HepG2 (cell line): ENCODE results near the gene GABRG3. TPM values are rescaled to one million over a fixed set of nuclear protein-coding genes. Genes with fewer than 3 reads are reported as not detected.

ENCODE experiments used
- ELF4 ChIP-seq: sonication (generic); formaldehyde crosslinking; IDR thresholded peaks from 2 replicates; pipeline ENCODE4 v1.5.0; 2020; ENCODE audit warnings: missing genetic modification reagents, mild to moderate bottlenecking, moderate library complexity, borderline replicate concordance
- NR2C2 ChIP-seq: sonication (generic); formaldehyde crosslinking; IDR thresholded peaks from 2 replicates; pipeline ENCODE4 v1.4.0; 2020; ENCODE audit warnings: missing genetic modification reagents, mild to moderate bottlenecking, moderate library complexity, borderline replicate concordance
- SP2 ChIP-seq: sonication (generic); formaldehyde crosslinking; IDR thresholded peaks from 2 replicates; pipeline ENCODE4 v1.5.1; 2020; ENCODE audit warnings: mild to moderate bottlenecking, missing genetic modification reagents
- TARDBP ChIP-seq: sonication (generic); formaldehyde crosslinking; IDR thresholded peaks from 2 replicates; pipeline ENCODE4 v1.8.0; 2022; ENCODE audit warnings: mild to moderate bottlenecking, missing genetic modification reagents
- ZNF501 ChIP-seq: sonication (generic); formaldehyde crosslinking; IDR thresholded peaks from 2 replicates; pipeline ENCODE4 v1.5.1; 2020; ENCODE audit warnings: mild to moderate bottlenecking, moderate library complexity, missing genetic modification reagents
- polyA plus RNA-seq, 8 experiments: library from polyadenylated mRNA; depleted of rRNA in 3 of 8; stranded (reverse) in 7 of 8; unstranded in 1 of 8; fragments of >200 nt; fragmentation: Illumina TruSeq in 4 of 8; extraction: Trizol in 4 of 8; gene quantifications; 2 replicates each; pipeline versions ENCODE4 v1.2.1 to v1.2.3, GENCODE V29; 2011 to 2016; ENCODE audit warnings: low read depth in 4 of 8, missing spikeins in 1 of 8, mixed read lengths in 1 of 8; ENCODE audit not compliant: insufficient read depth in 1 of 8
- total RNA-seq, 5 experiments: library from RNA; depleted of rRNA; stranded (reverse); fragments of >200 nt; fragmentation: Illumina TruSeq; extraction: Trizol; gene quantifications; 2 replicates each; pipeline ENCODE4 v1.2.3, GENCODE V29; 2016; ENCODE audit warnings: low read depth in 1 of 5
- TF ChIP-seq, protein P1 (sequence below): sonication (generic); formaldehyde crosslinking; IDR thresholded peaks from 2 replicates; pipeline ENCODE4 v1.4.0; 2020; ENCODE audit warnings: mild to moderate bottlenecking, missing genetic modification reagents
- TF ChIP-seq, protein P2 (sequence below): sonication (generic); formaldehyde crosslinking; IDR thresholded peaks from 2 replicates; pipeline ENCODE4 v1.4.0; 2020; ENCODE audit warnings: missing genetic modification reagents
- TF ChIP-seq, protein P3 (sequence below): sonication (generic); formaldehyde crosslinking; IDR thresholded peaks from 2 replicates; pipeline ENCODE4 v1.8.0; 2022; ENCODE audit warnings: missing genetic modification reagents, mild to moderate bottlenecking, borderline replicate concordance
- TF ChIP-seq, protein P4 (sequence below): sonication (generic); formaldehyde crosslinking; IDR thresholded peaks from 2 replicates; pipeline ENCODE4 v1.4.0; 2020; ENCODE audit warnings: missing genetic modification reagents, borderline replicate concordance

The GABRG3 gene
- total and polyA plus RNA-seq, 2 of the 13 experiments (the other 11 are each of a cell fraction or from before 2014, with no cell fraction given) = not detected

DNA sequence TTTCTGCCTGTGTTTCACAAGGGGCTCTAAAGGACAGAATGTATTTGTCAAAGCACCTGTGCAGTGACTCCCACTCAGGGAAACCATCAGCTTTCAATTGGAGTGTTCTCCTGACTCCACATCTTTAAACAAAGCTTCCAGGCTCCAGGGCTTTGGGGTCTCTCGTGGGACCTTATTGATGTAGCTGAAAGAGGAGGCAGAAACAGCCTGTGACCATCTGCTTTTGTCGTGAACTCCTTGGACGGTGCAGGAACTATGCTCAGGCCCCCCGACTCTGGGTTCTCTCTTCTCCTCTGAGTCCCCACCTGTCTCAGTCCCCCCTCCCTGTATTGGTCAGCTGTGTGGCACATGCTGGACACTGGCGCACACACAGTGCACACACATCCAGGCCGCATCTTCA, 486.8 kb downstream of the GABRG3 start (continued):
- TF ChIP-seq, protein P1, sequence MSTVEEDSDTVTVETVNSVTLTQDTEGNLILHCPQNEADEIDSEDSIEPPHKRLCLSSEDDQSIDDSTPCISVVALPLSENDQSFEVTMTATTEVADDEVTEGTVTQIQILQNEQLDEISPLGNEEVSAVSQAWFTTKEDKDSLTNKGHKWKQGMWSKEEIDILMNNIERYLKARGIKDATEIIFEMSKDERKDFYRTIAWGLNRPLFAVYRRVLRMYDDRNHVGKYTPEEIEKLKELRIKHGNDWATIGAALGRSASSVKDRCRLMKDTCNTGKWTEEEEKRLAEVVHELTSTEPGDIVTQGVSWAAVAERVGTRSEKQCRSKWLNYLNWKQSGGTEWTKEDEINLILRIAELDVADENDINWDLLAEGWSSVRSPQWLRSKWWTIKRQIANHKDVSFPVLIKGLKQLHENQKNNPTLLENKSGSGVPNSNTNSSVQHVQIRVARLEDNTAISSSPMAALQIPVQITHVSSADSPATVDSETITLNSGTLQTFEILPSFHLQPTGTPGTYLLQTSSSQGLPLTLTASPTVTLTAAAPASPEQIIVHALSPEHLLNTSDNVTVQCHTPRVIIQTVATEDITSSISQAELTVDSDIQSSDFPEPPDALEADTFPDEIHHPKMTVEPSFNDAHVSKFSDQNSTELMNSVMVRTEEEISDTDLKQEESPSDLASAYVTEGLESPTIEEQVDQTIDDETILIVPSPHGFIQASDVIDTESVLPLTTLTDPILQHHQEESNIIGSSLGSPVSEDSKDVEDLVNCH (CRISPR knock-in tag) = no peak
- TF ChIP-seq SP2 (CRISPR knock-in tag) = no peak
- no peak for TF ChIP-seq TARDBP (CRISPR knock-in tag)
- TF ChIP-seq, protein P2, sequence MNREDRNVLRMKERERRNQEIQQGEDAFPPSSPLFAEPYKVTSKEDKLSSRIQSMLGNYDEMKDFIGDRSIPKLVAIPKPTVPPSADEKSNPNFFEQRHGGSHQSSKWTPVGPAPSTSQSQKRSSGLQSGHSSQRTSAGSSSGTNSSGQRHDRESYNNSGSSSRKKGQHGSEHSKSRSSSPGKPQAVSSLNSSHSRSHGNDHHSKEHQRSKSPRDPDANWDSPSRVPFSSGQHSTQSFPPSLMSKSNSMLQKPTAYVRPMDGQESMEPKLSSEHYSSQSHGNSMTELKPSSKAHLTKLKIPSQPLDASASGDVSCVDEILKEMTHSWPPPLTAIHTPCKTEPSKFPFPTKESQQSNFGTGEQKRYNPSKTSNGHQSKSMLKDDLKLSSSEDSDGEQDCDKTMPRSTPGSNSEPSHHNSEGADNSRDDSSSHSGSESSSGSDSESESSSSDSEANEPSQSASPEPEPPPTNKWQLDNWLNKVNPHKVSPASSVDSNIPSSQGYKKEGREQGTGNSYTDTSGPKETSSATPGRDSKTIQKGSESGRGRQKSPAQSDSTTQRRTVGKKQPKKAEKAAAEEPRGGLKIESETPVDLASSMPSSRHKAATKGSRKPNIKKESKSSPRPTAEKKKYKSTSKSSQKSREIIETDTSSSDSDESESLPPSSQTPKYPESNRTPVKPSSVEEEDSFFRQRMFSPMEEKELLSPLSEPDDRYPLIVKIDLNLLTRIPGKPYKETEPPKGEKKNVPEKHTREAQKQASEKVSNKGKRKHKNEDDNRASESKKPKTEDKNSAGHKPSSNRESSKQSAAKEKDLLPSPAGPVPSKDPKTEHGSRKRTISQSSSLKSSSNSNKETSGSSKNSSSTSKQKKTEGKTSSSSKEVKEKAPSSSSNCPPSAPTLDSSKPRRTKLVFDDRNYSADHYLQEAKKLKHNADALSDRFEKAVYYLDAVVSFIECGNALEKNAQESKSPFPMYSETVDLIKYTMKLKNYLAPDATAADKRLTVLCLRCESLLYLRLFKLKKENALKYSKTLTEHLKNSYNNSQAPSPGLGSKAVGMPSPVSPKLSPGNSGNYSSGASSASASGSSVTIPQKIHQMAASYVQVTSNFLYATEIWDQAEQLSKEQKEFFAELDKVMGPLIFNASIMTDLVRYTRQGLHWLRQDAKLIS = no peak
- no peak for TF ChIP-seq NR2C2 (CRISPR knock-in tag)
- no peak for TF ChIP-seq ELF4 (CRISPR knock-in tag)
- TF ChIP-seq ZNF501 = no peak
- TF ChIP-seq, protein P3, sequence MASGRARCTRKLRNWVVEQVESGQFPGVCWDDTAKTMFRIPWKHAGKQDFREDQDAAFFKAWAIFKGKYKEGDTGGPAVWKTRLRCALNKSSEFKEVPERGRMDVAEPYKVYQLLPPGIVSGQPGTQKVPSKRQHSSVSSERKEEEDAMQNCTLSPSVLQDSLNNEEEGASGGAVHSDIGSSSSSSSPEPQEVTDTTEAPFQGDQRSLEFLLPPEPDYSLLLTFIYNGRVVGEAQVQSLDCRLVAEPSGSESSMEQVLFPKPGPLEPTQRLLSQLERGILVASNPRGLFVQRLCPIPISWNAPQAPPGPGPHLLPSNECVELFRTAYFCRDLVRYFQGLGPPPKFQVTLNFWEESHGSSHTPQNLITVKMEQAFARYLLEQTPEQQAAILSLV (CRISPR knock-in tag) = no peak
- TF ChIP-seq, protein P4, sequence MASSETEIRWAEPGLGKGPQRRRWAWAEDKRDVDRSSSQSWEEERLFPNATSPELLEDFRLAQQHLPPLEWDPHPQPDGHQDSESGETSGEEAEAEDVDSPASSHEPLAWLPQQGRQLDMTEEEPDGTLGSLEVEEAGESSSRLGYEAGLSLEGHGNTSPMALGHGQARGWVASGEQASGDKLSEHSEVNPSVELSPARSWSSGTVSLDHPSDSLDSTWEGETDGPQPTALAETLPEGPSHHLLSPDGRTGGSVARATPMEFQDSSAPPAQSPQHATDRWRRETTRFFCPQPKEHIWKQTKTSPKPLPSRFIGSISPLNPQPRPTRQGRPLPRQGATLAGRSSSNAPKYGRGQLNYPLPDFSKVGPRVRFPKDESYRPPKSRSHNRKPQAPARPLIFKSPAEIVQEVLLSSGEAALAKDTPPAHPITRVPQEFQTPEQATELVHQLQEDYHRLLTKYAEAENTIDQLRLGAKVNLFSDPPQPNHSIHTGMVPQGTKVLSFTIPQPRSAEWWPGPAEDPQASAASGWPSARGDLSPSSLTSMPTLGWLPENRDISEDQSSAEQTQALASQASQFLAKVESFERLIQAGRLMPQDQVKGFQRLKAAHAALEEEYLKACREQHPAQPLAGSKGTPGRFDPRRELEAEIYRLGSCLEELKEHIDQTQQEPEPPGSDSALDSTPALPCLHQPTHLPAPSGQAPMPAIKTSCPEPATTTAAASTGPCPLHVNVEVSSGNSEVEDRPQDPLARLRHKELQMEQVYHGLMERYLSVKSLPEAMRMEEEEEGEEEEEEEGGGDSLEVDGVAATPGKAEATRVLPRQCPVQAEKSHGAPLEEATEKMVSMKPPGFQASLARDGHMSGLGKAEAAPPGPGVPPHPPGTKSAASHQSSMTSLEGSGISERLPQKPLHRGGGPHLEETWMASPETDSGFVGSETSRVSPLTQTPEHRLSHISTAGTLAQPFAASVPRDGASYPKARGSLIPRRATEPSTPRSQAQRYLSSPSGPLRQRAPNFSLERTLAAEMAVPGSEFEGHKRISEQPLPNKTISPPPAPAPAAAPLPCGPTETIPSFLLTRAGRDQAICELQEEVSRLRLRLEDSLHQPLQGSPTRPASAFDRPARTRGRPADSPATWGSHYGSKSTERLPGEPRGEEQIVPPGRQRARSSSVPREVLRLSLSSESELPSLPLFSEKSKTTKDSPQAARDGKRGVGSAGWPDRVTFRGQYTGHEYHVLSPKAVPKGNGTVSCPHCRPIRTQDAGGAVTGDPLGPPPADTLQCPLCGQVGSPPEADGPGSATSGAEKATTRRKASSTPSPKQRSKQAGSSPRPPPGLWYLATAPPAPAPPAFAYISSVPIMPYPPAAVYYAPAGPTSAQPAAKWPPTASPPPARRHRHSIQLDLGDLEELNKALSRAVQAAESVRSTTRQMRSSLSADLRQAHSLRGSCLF (CRISPR knock-in tag) = no peak
